SK-N-SH (cell line): ENCODE measurements around the gene C22orf31. TPM values are rescaled to one million over a fixed set of nuclear protein-coding genes. Genes with fewer than 3 reads are reported as not detected.

Experiments
- CTCF ChIA-PET: fragments of 300-600, 350-600 bp; formaldehyde crosslinking; extraction: SDS; loops from one replicate; lab custom pipeline; 2021; lab: Yijun Ruan, JAX
- POLR2A ChIA-PET: fragments of 350-600 bp; sonication (Branson Sonifier 250); formaldehyde crosslinking; extraction: SDS; loops from one replicate; lab custom pipeline; 2020; ENCODE audit warnings: antibody characterized with exemption, inconsistent platforms; lab: Yijun Ruan, JAX
- DNase-seq: peaks from one replicate; pipeline ENCODE4 v3.0.0; 2012
- H2AFZ ChIP-seq: fragments of 200-600 bp; sonication (generic); 2 replicates; pipeline ENCODE4 v1.8.1; 2016; ENCODE audit warnings: antibody characterized with exemption, mild to moderate bottlenecking, low read depth
- H3F3A ChIP-seq: fragments of 200-600 bp; sonication (generic); replicated peaks from 2 replicates; pipeline ENCODE3; 2016; ENCODE audit warnings: antibody characterized with exemption, mild to moderate bottlenecking; ENCODE audit not compliant: insufficient read depth
- H3K27ac ChIP-seq, 2 experiments: fragments of 200-500 bp in 1 of 2; fragments of 200-600 bp in 1 of 2; sonication (Bioruptor generic) in 1 of 2; sonication (generic), shearing (Covaris generic) in 1 of 2; 2 replicates each; pipeline versions ENCODE4 v1.5.1 to v1.6.1; 2014 to 2016; ENCODE audit warnings: low read depth in 2 of 2, inconsistent platforms in 1 of 2, low read length in 1 of 2, mild to moderate bottlenecking in 1 of 2, mixed read lengths in 1 of 2
- H3K27me3 ChIP-seq: fragments of 200-600 bp; sonication (generic), shearing (Covaris generic); 2 replicates; pipeline ENCODE4 v1.6.1; 2016; ENCODE audit warnings: mixed run types; ENCODE audit not compliant: insufficient read depth
- H3K36me3 ChIP-seq, 2 experiments: fragments of 200-500 bp in 1 of 2; fragments of 200-600 bp in 1 of 2; sonication (Bioruptor generic) in 1 of 2; sonication (generic) in 1 of 2; replicated peaks in 1 of 2; 2 replicates each; pipeline versions ENCODE3 to v1.5.1; 2014 to 2016; ENCODE audit warnings: low read length in 1 of 2, mild to moderate bottlenecking in 1 of 2; ENCODE audit not compliant: insufficient read depth in 2 of 2, control insufficient read depth in 1 of 2
- H3K4me1 ChIP-seq, 2 experiments: fragments of 200-500 bp in 1 of 2; fragments of 200-600 bp in 1 of 2; sonication (Bioruptor generic) in 1 of 2; sonication (generic), shearing (Covaris generic) in 1 of 2; 2 replicates each; pipeline versions ENCODE4 v1.5.1 to v1.6.1; 2014 to 2016; ENCODE audit warnings: low read depth in 1 of 2, low read length in 1 of 2, mixed run types in 1 of 2; ENCODE audit not compliant: insufficient read depth in 2 of 2, control insufficient read depth in 1 of 2
- H3K4me2 ChIP-seq: fragments of 200-600 bp; sonication (generic), shearing (Covaris generic); 2 replicates; pipeline ENCODE4 v1.6.1; 2017; ENCODE audit warnings: mixed run types
- H3K4me3 ChIP-seq, 2 experiments: fragments of 200-500 bp in 1 of 2; fragments of 200-600 bp in 1 of 2; sonication (Bioruptor generic) in 1 of 2; sonication (generic), shearing (Covaris generic) in 1 of 2; 2 replicates each; pipeline versions ENCODE4 v1.5.1 to v1.8.1; 2014 to 2016; ENCODE audit warnings: low read depth in 2 of 2, inconsistent platforms in 1 of 2, low read length in 1 of 2, mild to moderate bottlenecking in 1 of 2, mixed read lengths in 1 of 2, moderate library complexity in 1 of 2
- H3K79me2 ChIP-seq: fragments of 200-600 bp; sonication (generic); 2 replicates; pipeline ENCODE4 v1.8.1; 2017; ENCODE audit warnings: mild to moderate bottlenecking; ENCODE audit not compliant: insufficient read depth
- H3K9ac ChIP-seq: fragments of 200-600 bp; sonication (generic); 2 replicates; pipeline ENCODE4 v1.6.1; 2017; ENCODE audit warnings: mixed run types
- H3K9me2 ChIP-seq: fragments of 200-600 bp; sonication (generic); 2 replicates; pipeline ENCODE4 v1.6.1; 2017; ENCODE audit warnings: mixed run types
- H3K9me3 ChIP-seq: fragments of 200-600 bp; sonication (generic); 2 replicates; pipeline ENCODE4 v1.6.1; 2017; ENCODE audit warnings: mixed run types, mild to moderate bottlenecking, moderate library complexity
- H4K20me1 ChIP-seq: fragments of 200-600 bp; sonication (generic); 2 replicates; pipeline ENCODE4 v1.6.1; 2017; ENCODE audit warnings: mild to moderate bottlenecking, mixed run types; ENCODE audit not compliant: insufficient read depth
- CHD2 ChIP-seq: fragments of 150-350 bp; IDR thresholded peaks from 2 replicates; pipeline ENCODE4 v1.6.1; 2018; ENCODE audit warnings: low read length; ENCODE audit not compliant: partially characterized antibody
- CTCF ChIP-seq: fragments of 200-600 bp; sonication (generic); IDR thresholded peaks from 2 replicates; pipeline ENCODE4 v1.6.1; 2017; ENCODE audit warnings: antibody characterized with exemption, mild to moderate bottlenecking, moderate library complexity
- FOSL2 ChIP-seq: IDR thresholded peaks from 2 replicates; pipeline ENCODE4 v1.4.0; 2012; ENCODE audit warnings: low read depth, mild to moderate bottlenecking, moderate library complexity, borderline replicate concordance
- FOXM1 ChIP-seq: IDR thresholded peaks from 2 replicates; pipeline ENCODE4 v1.4.0; 2012; ENCODE audit warnings: low read depth, mild to moderate bottlenecking
- GABPA ChIP-seq: IDR thresholded peaks from 2 replicates; pipeline ENCODE4 v1.4.0; 2012; ENCODE audit warnings: low read depth, mild to moderate bottlenecking
- IRF3 ChIP-seq: fragments of 150-350 bp; IDR thresholded peaks from 2 replicates; pipeline ENCODE4 v1.6.1; 2016; ENCODE audit warnings: mild to moderate bottlenecking, low read depth, low read length
- MXI1 ChIP-seq: IDR thresholded peaks from 2 replicates; pipeline ENCODE4 v1.6.1; 2012; ENCODE audit warnings: mild to moderate bottlenecking, low read depth, low read length, improper control_type of control experiment
- RXRA ChIP-seq: IDR thresholded peaks from 2 replicates; pipeline ENCODE4 v1.4.0; 2012; ENCODE audit warnings: low read depth, mild to moderate bottlenecking, borderline replicate concordance
- TAF1 ChIP-seq: IDR thresholded peaks from 2 replicates; pipeline ENCODE4 v1.6.1; 2012; ENCODE audit warnings: low read depth, mild to moderate bottlenecking, low read length, moderate library complexity, borderline replicate concordance
- TEAD4 ChIP-seq: IDR thresholded peaks from 2 replicates; pipeline ENCODE4 v1.4.0; 2012; ENCODE audit warnings: mild to moderate bottlenecking, borderline replicate concordance; ENCODE audit not compliant: insufficient read depth
- USF1 ChIP-seq: IDR thresholded peaks from 2 replicates; pipeline ENCODE4 v1.4.0; 2012; ENCODE audit warnings: low read depth, borderline replicate concordance
- USF2 ChIP-seq: fragments of 150-350 bp; IDR thresholded peaks from 2 replicates; pipeline ENCODE4 v1.6.1; 2017; ENCODE audit warnings: antibody characterized with exemption, low read length, low read depth, borderline replicate concordance
- YY1 ChIP-seq: IDR thresholded peaks from 2 replicates; pipeline ENCODE4 v1.4.0; 2012; ENCODE audit warnings: low read depth, mild to moderate bottlenecking
- WGBS: methylation state at CpG from one replicate; pipeline ENCODE4 v1.1.6; 2017; ENCODE audit warnings: low lambda C conversion rate; 5-methylcytosine and 5-hydroxymethylcytosine counted together
- polyA plus RNA-seq, 3 experiments: library from polyadenylated mRNA; depleted of rRNA; stranded (reverse); fragments of >200 nt; gene quantifications; 2 replicates each; pipeline ENCODE4 v1.2.3, GENCODE V29; 2012

The C22orf31 gene
- polyA plus RNA-seq, 1 of the 3 experiments (the other 2 are of a cell fraction), result not detected

GRCh38 chr22:29093501-29094300, 32.1 kb upstream of the C22orf31 start (continued):
- TF ChIP-seq CTCF (no peak), IRF3 (no peak), USF1 (no peak), YY1 (no peak), FOSL2 (peak; percentile 84), FOXM1 (no peak), TEAD4 (0 out of 2 replicates have a peak, but pooled peaks have one; percentile 80)

GRCh38 chr22:29093030-29093429, 31.4 kb upstream of the C22orf31 start:
- peaks cover 0 to 7% of the 10 kb centered on the region in 2 experiments for H3K36me3 ChIP-seq
- H3K4me1 ChIP-seq, result peaks cover 11% of the 10 kb centered on the region in 2 experiments
- no peak overlapping the region for H3K4me3 ChIP-seq
- no peak for TF ChIP-seq TAF1
- no peak for TF ChIP-seq MXI1
- no peak for TF ChIP-seq GABPA
- TF ChIP-seq USF1, result no peak
- TF ChIP-seq RXRA, result no peak
- no peak for TF ChIP-seq CHD2
- TF ChIP-seq USF2, result no peak
- no peak for TF ChIP-seq IRF3
- H3K27ac ChIP-seq, result peak overlapping the region; percentile 83 to 91
- no peak overlapping the region for H2AFZ ChIP-seq
- DNase-seq, result no peak
- no peaks in the 10 kb centered on the region for H3K79me2 ChIP-seq
- H3K9me3 ChIP-seq, result no peaks in the 10 kb centered on the region
- CTCF ChIA-PET, result interaction anchor here (1.1 to 1.7 kb wide), 3 partner anchors 10 to 61 kb away, joined by 5 read pairs; no protein-coding TSS in a partner anchor
- H3F3A ChIP-seq, result peaks cover 28% of the 10 kb centered on the region
- peak overlapping the region; percentile 59 for H3K4me2 ChIP-seq
- no peaks in the 10 kb centered on the region for H4K20me1 ChIP-seq
- H3K9me2 ChIP-seq, result no peaks in the 10 kb centered on the region
- no peak overlapping the region; the same call in 1 of the 2 replicates for H3K9ac ChIP-seq
- 88% methylated on average over 1 of the region's 1 CpG for WGBS
- POLR2A ChIA-PET, result no interaction called here
- H3K27me3 ChIP-seq, result no peaks in the 10 kb centered on the region
